Activated B cell treated with CpG ODN at 0.5 μM for 24 hours (primary cell): ENCODE measurements around the gene TRDN. TPM values are rescaled to one million over a fixed set of nuclear protein-coding genes. Genes with fewer than 3 reads are reported as not detected.

ENCODE experiments used
- ATAC-seq: fragments of 200-7000 bp; cut with Tn5 transposase; one replicate; pipeline ENCODE4 v1.10.0; 2021; ENCODE audit warnings: low read depth, mild to moderate bottlenecking, moderate library complexity
- CTCF ChIA-PET: fragments of 350-600 bp; sonication (Branson Sonifier 250); formaldehyde crosslinking; loops from one replicate; lab custom pipeline; 2021; ENCODE audit warnings: antibody characterized with exemption; lab: Charles Lee
- POLR2A ChIA-PET: fragments of 350-600 bp; sonication (Branson Sonifier 250); formaldehyde crosslinking; loops from one replicate; lab custom pipeline; 2021; ENCODE audit warnings: antibody characterized with exemption; lab: Charles Lee
- DNase-seq: peaks from one replicate; pipeline ENCODE4 v3.0.0; 2022
- H3K27ac Mint-ChIP-seq: one replicate; pipeline ENCODE4 v1.8.0; 2020; ENCODE audit warnings: mixed read lengths
- H3K27me3 Mint-ChIP-seq: one replicate; pipeline ENCODE4 v1.8.0; 2021; ENCODE audit warnings: mixed read lengths
- H3K36me3 Mint-ChIP-seq: one replicate; pipeline ENCODE4 v1.8.0; 2021; ENCODE audit warnings: low read depth, mixed read lengths
- H3K4me1 Mint-ChIP-seq: one replicate; pipeline ENCODE4 v1.8.0; 2021; ENCODE audit warnings: mixed read lengths
- H3K4me3 Mint-ChIP-seq: one replicate; pipeline ENCODE4 v1.8.0; 2020; ENCODE audit warnings: mild to moderate bottlenecking, mixed read lengths
- H3K9me3 Mint-ChIP-seq: one replicate; pipeline ENCODE4 v1.8.0; 2020; ENCODE audit warnings: mixed read lengths
- intact Hi-C: fragments of 100-400 bp; cut with micrococcal nuclease; formaldehyde crosslinking; loops from one replicate; pipeline ENCODE4 v1.15.1; 2024
- total RNA-seq: library from RNA; stranded (reverse); gene quantifications from 2 replicates; pipeline ENCODE4 v1.2.3, GENCODE V29; 2022
- TF ChIP-seq, protein P1 (sequence below): fragments of 200-600 bp; IDR thresholded peaks from one replicate; pipeline ENCODE4 v1.8.0; 2022; ENCODE audit warnings: antibody characterized with exemption, mild to moderate bottlenecking

TRDN gene
- total RNA-seq, 1 donor from 2014 or later: not detected

DNA sequence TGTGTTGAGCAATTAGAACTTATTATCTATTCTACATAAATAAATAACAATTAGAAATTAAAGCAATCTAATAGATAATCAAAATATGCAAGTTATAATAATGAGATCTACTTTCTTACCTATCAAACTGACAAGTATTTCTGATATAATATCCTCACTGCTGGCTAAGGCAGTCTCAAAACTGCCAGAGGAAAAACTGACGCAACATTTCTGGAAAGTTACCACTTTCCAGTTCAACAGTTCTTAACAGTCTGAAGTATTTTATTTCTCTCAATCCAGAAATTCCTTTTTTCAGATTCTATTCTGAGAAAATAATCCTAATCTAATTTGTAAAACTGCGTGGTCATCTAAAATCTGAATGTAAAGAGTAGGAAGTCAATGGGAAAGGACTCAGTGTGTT, 121.0 kb downstream of the TRDN start:
- DNase-seq (no peak), ATAC-seq (no peak)
- ChIA-PET CTCF (no interaction called here), POLR2A (no interaction called here)
- H3K27me3 Mint-ChIP-seq: no peaks in the 10 kb centered on the region
- TF ChIP-seq, protein P1, sequence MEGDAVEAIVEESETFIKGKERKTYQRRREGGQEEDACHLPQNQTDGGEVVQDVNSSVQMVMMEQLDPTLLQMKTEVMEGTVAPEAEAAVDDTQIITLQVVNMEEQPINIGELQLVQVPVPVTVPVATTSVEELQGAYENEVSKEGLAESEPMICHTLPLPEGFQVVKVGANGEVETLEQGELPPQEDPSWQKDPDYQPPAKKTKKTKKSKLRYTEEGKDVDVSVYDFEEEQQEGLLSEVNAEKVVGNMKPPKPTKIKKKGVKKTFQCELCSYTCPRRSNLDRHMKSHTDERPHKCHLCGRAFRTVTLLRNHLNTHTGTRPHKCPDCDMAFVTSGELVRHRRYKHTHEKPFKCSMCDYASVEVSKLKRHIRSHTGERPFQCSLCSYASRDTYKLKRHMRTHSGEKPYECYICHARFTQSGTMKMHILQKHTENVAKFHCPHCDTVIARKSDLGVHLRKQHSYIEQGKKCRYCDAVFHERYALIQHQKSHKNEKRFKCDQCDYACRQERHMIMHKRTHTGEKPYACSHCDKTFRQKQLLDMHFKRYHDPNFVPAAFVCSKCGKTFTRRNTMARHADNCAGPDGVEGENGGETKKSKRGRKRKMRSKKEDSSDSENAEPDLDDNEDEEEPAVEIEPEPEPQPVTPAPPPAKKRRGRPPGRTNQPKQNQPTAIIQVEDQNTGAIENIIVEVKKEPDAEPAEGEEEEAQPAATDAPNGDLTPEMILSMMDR: no peak
- no peaks in the 10 kb centered on the region for H3K4me1 Mint-ChIP-seq
- H3K4me3 Mint-ChIP-seq: no peak overlapping the region
- no peaks in the 10 kb centered on the region for H3K36me3 Mint-ChIP-seq
- H3K27ac Mint-ChIP-seq: no peak overlapping the region
- H3K9me3 Mint-ChIP-seq: no peaks in the 10 kb centered on the region
- intact Hi-C loops: no loop called here

- H3K4me3 Mint-ChIP-seq: no peak overlapping the region
- ATAC-seq (no peak), DNase-seq (no peak)
- no peak overlapping the region for H3K27ac Mint-ChIP-seq
- CTCF ChIA-PET: no interaction called here
- H3K27me3 Mint-ChIP-seq: no peaks in the 10 kb centered on the region
- POLR2A ChIA-PET: no interaction called here
- no peaks in the 10 kb centered on the region for H3K4me1 Mint-ChIP-seq
- H3K9me3 Mint-ChIP-seq: no peaks in the 10 kb centered on the region
- no peaks in the 10 kb centered on the region for H3K36me3 Mint-ChIP-seq
- TF ChIP-seq, protein P1: no peak
- intact Hi-C loops: no loop called here
These were observed 127.6 kb downstream of the TRDN start for GRCh38 chr6:123509112-123509511.

- Mint-ChIP-seq H3K4me1 (no peaks in the 10 kb centered on the region), H3K36me3 (no peaks in the 10 kb centered on the region), H3K9me3 (no peaks in the 10 kb centered on the region), H3K4me3 (no peak overlapping the region), H3K27me3 (no peaks in the 10 kb centered on the region), H3K27ac (no peak overlapping the region)
- intact Hi-C loops: no loop called here
- CTCF ChIA-PET: no interaction called here
- ATAC-seq (no peak), DNase-seq (no peak)
- POLR2A ChIA-PET: no interaction called here
- TF ChIP-seq, protein P1: no peak
These were observed 128.5 kb downstream of the TRDN start for GRCh38 chr6:123508290-123508689.

GRCh38 chr6:123507582-123507981, 129.2 kb downstream of the TRDN start:
- TF ChIP-seq, protein P1: no peak
- ATAC-seq: no peak
- ChIA-PET CTCF (no interaction called here), POLR2A (no interaction called here)
- Mint-ChIP-seq H3K36me3 (no peaks in the 10 kb centered on the region), H3K4me1 (no peaks in the 10 kb centered on the region), H3K27ac (no peak overlapping the region), H3K9me3 (no peaks in the 10 kb centered on the region), H3K27me3 (no peaks in the 10 kb centered on the region), H3K4me3 (no peak overlapping the region)
- intact Hi-C loops: no loop called here
- DNase-seq: no peak

GRCh38 chr6:123503619-123504018, 133.1 kb downstream of the TRDN start:
- intact Hi-C loops: no loop called here
- TF ChIP-seq, protein P1: no peak
- H3K9me3 Mint-ChIP-seq: no peaks in the 10 kb centered on the region
- no peaks in the 10 kb centered on the region for H3K27me3 Mint-ChIP-seq
- H3K4me3 Mint-ChIP-seq: no peak overlapping the region
- no peak for ATAC-seq
- CTCF ChIA-PET: no interaction called here
- DNase-seq: no peak
- H3K27ac Mint-ChIP-seq: no peak overlapping the region
- no peaks in the 10 kb centered on the region for H3K4me1 Mint-ChIP-seq
- no peaks in the 10 kb centered on the region for H3K36me3 Mint-ChIP-seq
- POLR2A ChIA-PET: no interaction called here
